ENCODE measurements around the gene THTPA.

DNA sequence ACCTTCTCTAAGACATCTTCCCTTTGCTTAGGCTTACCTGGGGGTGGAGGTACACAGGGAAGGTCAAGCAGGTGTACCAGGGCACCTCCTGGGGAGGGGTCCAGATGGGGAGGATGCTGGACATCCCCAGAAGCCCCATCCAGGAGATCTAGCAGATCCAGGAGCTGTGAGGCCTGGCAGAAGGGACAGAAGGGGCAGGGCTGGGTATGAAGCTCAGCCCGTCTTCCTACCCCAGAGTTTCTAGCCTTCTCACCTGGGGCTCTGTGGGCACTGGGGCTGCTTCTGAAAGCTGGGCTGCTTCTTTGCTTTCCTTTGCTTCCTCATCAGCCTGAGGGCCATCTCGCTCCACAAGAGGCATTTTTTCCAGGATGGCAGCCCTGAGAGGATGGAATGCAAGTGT lies 5.2 kb downstream of the THTPA start:
- TF ChIP-seq, protein P1, sequence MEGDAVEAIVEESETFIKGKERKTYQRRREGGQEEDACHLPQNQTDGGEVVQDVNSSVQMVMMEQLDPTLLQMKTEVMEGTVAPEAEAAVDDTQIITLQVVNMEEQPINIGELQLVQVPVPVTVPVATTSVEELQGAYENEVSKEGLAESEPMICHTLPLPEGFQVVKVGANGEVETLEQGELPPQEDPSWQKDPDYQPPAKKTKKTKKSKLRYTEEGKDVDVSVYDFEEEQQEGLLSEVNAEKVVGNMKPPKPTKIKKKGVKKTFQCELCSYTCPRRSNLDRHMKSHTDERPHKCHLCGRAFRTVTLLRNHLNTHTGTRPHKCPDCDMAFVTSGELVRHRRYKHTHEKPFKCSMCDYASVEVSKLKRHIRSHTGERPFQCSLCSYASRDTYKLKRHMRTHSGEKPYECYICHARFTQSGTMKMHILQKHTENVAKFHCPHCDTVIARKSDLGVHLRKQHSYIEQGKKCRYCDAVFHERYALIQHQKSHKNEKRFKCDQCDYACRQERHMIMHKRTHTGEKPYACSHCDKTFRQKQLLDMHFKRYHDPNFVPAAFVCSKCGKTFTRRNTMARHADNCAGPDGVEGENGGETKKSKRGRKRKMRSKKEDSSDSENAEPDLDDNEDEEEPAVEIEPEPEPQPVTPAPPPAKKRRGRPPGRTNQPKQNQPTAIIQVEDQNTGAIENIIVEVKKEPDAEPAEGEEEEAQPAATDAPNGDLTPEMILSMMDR (conservative IDR thresholded peaks at IDR 0.05 in 1 of 2, IDR thresholded peaks at IDR 0.05 in 1 of 2; ENCODE audit: low read depth in 1 of 2, low read length in 2 of 2) = no peak
- no peak for TF ChIP-seq EZH2 (IDR thresholded peaks at IDR 0.05; ENCODE audit: low read length, missing control alignments)

All from fibroblast of lung (primary cell).